HepG2 (cell line): ENCODE results near the gene RPS19BP1. TPM values are rescaled to one million over a fixed set of nuclear protein-coding genes. Genes with fewer than 3 reads are reported as not detected.

Experiments used
- AKAP8 ChIP-seq: sonication (generic); formaldehyde crosslinking; IDR thresholded peaks from 2 replicates; pipeline ENCODE4 v1.5.1; 2020; ENCODE audit warnings: mild to moderate bottlenecking, missing genetic modification reagents
- NR2F1 ChIP-seq, 2 experiments: fragments of 450-650 bp in 1 of 2; formaldehyde crosslinking in 1 of 2; IDR thresholded peaks; 2 replicates each; pipeline versions ENCODE4 v1.5.0 to v1.6.1; 2016 to 2020; ENCODE audit warnings: mild to moderate bottlenecking in 1 of 2, missing compliant biosample characterization in 1 of 2, missing genetic modification reagents in 1 of 2, moderate library complexity in 1 of 2
- POGK ChIP-seq: sonication (generic); formaldehyde crosslinking; conservative IDR thresholded peaks from 2 replicates; pipeline ENCODE4 v1.8.0; 2022; ENCODE audit warnings: mild to moderate bottlenecking, moderate library complexity, missing genetic modification reagents
- SPEN ChIP-seq: sonication (generic); formaldehyde crosslinking; IDR thresholded peaks from 2 replicates; pipeline ENCODE4 v1.5.1; 2020; ENCODE audit warnings: low read depth, mild to moderate bottlenecking, missing genetic modification reagents
- TGIF2 ChIP-seq: IDR thresholded peaks from 2 replicates; pipeline ENCODE4 v1.6.1; 2016; ENCODE audit warnings: control low read depth, missing compliant biosample characterization
- ZNF276 ChIP-seq: sonication (generic); formaldehyde crosslinking; IDR thresholded peaks from 2 replicates; pipeline ENCODE4 v1.4.0; 2020; ENCODE audit warnings: mild to moderate bottlenecking, low read depth, missing genetic modification reagents
- ZNF335 ChIP-seq: sonication (generic); formaldehyde crosslinking; IDR thresholded peaks from 2 replicates; pipeline ENCODE4 v1.4.0; 2020; ENCODE audit warnings: missing genetic modification reagents
- ZNF597 ChIP-seq: sonication (generic); formaldehyde crosslinking; IDR thresholded peaks from 2 replicates; pipeline ENCODE4 v1.5.0; 2020; ENCODE audit warnings: missing genetic modification reagents
- ZNF724P ChIP-seq: sonication (generic); formaldehyde crosslinking; IDR thresholded peaks from 2 replicates; pipeline ENCODE4 v1.8.0; 2022; ENCODE audit warnings: missing genetic modification reagents, borderline replicate concordance
- ZSCAN25 ChIP-seq: sonication (generic); formaldehyde crosslinking; IDR thresholded peaks from 2 replicates; pipeline ENCODE4 v1.8.0; 2022; ENCODE audit warnings: mild to moderate bottlenecking, missing genetic modification reagents
- polyA plus RNA-seq, 8 experiments: library from polyadenylated mRNA; depleted of rRNA in 3 of 8; stranded (reverse) in 7 of 8; unstranded in 1 of 8; fragments of >200 nt; fragmentation: Illumina TruSeq in 4 of 8; extraction: Trizol in 4 of 8; gene quantifications; 2 replicates each; pipeline versions ENCODE4 v1.2.1 to v1.2.3, GENCODE V29; 2011 to 2016; ENCODE audit warnings: low read depth in 4 of 8, missing spikeins in 1 of 8, mixed read lengths in 1 of 8; ENCODE audit not compliant: insufficient read depth in 1 of 8
- total RNA-seq, 5 experiments: library from RNA; depleted of rRNA; stranded (reverse); fragments of >200 nt; fragmentation: Illumina TruSeq; extraction: Trizol; gene quantifications; 2 replicates each; pipeline ENCODE4 v1.2.3, GENCODE V29; 2016; ENCODE audit warnings: low read depth in 1 of 5

The RPS19BP1 gene
- total and polyA plus RNA-seq, 2 of the 13 experiments (the other 11 are each of a cell fraction or from before 2014, with no cell fraction given) = 44.3 to 81.3 TPM

GRCh38 chr22:39497429-39497828 is 35.1 kb downstream of the RPS19BP1 start (continued):
- TF ChIP-seq POGK (CRISPR knock-in tag) (no peak), ZNF335 (CRISPR knock-in tag) (no peak), SPEN (no peak), ZSCAN25 (CRISPR knock-in tag) (no peak), ZNF724P (CRISPR knock-in tag) (no peak), ZNF276 (no peak), ZNF597 (CRISPR knock-in tag) (no peak), NR2F1 (CRISPR knock-in tag; IDR thresholded peaks at IDR 0.05) (no peak), AKAP8 (CRISPR knock-in tag) (no peak), TGIF2 (CRISPR knock-in tag) (no peak)
